ENCODE measurements around the gene LGALS4.
"Not testable (repeated sequence)": the region's sequence is repeated elsewhere in the genome, so short reads cannot be mapped to it uniquely, and the experiment has no call there.

LGALS4 gene

DNA sequence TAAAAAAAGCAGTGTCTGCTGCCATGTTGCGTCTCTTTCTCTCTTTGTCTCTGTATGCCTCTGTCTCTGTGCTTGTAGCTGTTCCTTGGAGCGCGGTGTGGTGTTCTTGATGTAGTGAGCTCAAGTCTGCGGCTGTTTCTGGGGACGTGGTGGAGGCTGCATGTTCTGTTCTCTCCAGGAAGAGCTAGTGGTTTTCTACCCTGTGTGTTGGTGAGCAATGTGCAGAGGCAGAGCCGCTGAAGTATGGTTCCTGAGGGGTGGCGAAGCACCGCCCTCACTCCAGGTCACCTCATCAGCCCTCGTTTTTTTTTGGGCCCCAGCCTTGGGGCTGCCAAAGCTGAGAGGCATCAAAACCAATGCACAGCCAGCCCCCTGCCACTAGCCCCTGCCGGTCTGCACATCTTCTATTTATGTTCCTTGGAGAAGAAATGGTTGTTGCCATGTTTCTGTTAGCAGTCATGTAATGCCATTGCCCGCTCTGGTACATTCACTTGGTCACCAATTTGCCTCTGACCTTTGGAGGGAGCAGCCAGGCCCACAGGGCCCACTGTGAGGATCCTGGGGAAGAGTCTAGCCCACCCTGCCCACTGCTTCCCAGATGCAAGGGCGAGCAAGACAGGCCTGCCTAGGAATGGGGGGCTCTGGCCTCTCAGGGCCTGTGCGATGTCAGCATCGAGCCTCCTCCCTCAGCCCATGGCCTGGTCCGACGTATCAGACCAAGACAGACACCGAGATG is 29.9 kb upstream of the LGALS4 start:
- DNase-seq (ENCODE audit: low spot score), result no peak

DNA sequence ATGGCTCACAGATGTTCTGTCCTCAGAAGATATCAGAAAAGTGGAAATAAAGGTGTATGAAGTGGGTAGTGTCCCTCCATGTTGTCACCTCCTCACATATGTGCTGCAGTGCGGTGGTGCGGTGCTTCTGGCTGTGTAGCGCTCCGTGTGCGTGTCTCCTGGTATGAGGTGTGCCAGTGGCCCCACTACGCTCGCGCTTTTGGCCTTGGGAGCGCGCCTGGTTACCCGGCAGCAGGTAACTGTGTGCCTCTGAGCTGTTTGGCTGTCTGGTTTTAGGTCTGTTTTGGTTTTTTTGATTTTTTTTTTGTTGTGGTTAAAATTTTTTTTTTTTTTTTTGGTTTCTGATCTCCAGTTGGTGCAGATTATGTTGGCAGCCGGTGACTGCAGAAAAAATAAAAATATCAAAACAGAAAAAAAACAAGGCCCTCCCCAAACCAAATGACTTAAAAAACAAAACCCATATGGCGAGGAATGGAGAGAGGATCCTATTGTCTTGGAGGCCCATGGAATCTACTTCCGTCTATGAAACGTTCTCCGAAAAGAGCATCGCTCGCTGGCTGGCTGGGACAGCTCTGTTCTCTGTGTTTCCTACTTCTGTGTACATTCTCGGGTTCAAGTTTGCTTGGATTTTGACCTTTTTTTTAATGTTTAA is 29.2 kb upstream of the LGALS4 start:
- no peak for DNase-seq (ENCODE audit: low spot score)

DNA sequence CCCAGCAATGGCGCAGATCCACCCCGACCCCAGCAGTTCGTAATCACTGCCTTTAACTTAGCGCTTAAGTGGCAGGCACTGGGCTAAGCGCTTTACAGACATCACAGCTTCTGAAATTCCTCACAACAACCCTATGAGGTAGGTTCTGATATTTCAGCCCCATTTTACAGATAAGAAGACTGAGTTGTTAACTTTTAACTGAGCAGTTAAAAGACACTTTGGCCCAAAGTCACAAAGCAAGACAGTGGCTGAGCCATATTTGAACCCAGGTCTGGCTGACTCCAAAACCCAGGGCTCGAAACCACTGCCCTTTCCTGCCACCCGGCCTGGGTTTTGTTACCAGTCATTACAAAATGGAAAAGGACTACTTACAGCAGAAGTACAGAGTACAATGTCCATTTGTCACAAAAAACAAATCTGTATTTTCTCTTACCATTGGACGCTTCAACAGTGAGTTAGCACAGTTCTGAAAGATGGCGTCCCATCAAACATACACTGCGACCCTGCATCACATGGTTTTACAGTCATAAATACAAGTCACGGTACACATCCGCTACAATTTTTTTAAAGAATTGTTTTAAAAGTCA is 28.5 kb upstream of the LGALS4 start:
- DNase-seq (ENCODE audit: low spot score), result no peak

DNA sequence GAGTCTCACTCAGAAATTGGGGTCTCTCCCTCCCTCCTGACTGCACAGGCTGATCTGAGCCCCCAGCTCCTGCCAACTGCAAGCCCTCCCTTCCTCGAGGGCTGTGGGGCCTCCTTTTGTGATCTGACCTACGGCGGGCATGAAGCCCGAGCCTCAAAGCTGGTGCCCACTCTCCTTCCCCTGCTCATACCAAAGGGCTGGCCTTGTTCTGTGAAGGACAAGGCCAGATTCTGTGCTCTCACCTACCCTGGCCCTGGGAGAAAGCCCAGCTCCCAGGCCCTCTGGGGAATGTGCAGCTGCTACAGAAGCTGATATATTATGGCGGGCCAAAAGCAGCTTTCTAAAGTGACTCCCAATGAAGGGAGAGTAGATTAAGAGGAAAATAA is 27.8 kb upstream of the LGALS4 start:
- no peak for DNase-seq (ENCODE audit: low spot score)

DNA sequence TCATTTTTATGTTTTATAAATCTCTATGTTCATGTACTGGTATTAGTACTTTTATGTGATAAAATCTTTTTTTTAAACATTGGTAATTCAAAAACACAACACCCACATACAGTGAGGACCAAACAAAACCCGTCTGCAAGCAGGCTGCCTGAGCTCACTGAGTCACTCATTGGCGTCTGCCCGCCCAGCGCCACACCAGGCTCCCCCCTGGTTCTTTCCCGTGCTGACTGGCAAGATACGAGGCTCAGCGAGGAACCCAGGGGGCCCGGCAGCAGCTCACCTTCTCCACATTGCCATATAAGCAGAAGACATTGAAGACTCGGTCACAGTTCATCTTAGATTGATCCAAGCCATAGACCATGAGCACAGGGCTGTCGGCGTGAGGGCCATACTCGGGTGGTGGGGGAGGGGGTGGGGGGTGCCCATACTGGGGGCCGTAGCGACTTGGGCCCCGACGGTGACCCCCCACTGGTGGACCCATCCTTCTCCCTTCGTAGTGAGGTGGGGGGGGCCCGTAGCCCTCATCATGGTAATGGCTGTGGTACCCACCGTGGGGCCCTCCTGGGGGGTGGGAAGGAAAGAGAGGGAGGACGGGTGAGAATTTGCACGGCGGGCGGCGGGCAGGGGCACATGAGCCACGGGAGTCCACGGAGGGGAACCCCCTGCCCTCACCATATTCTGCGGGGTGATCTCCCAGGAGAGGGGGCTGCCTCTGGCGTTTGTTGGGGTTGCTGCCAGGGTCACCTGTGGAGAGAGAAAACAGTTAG is 27.3 kb upstream of the LGALS4 start:
- no peak for DNase-seq (ENCODE audit: low spot score)

DNA sequence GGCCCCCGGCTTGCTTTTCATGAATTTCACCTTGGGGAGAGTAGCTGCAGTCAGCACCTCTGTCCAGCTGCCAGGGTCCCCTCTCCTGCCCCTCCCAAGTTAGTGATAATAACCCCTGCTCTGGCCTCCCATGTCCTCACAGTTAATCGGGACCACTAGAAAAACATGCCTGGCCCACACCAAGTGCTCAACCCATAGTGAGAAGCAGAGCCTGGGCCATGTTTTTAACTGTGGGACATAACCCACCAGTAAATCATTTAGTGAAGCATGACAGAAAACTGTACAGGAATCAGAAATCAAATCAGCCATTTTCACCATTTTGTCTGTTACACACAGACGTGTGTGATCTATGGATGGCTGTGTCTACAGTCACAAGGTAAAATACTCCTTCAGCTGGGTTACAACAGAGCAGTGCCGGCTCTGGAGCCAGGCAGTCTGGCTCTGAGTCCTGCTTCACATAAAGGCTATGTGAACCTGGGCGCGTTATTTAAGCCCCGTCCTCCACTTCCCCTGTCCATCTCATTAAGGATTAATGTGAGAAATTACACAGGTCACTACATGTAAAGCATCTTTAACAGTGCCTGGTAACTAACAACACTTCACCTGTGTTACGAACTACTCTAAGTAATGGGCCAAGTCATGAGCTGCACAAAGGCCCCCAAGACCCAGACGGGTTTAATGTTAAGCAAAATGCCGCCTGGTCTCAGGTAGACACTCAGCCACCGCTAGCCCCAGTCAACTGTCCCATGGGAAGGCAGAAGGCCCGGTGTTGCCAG is 26.4 kb upstream of the LGALS4 start:
- no peak for DNase-seq (ENCODE audit: low spot score)

DNA sequence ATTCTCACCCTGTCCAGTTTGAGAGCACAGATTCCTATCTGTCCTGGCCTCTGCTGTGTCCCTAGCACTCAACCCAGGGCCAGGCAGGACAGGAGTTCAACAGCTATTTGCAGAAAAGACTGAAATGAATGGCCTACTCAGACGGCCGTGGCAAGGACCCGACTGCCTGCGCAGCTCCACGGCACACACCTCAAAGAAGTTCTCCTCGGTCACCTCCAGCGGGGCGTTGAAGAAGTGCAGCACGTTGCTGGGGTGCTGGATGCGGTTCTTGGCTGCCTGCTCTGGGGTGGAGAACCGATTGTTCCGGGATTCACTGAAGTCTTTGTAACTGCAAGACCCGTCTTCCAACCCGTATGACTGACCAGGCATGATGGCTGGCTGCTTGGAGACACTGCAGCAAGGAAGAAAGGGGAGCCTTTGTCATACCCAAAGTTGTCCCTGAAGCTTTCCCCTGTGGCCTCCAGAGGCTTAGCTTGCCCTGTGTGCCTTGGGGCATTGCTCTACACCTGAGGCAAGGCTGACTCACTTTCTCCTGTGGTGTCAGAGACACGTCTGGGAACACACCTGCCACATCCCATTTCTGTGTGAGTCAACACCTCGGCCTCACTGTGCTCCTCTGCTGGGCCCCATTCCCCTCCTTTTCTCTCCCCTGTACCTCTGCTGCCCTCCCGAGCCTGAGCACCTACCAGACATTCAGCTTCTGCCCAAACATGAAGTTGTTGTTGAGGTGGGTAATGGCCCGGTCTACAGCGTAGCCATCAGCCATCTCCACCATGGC is 25.7 kb upstream of the LGALS4 start:
- no peak for DNase-seq (ENCODE audit: low spot score)

DNA sequence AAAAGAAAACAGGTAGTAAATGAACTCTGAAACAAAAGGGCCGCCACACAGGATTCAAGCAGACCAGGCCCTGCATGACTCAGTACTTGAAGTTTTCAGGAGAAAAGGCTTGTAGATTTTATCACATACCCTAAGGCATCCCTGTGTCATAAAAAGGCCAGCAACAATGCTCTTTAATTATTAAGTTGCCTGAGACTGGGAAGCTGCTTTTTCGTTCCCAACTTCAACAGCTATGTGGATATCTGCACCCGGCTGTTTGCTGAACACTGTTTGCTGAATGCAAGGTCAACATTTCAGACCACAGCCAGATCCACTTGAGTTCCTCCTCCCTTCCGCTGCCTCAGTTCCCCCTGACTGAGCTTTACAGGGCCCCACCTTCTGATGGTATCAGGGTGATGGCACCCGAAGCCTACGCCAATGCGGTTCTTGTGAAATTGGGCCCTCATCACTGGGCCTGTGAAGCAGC is 24.9 kb upstream of the LGALS4 start:
- no peak for DNase-seq (ENCODE audit: low spot score)

DNA sequence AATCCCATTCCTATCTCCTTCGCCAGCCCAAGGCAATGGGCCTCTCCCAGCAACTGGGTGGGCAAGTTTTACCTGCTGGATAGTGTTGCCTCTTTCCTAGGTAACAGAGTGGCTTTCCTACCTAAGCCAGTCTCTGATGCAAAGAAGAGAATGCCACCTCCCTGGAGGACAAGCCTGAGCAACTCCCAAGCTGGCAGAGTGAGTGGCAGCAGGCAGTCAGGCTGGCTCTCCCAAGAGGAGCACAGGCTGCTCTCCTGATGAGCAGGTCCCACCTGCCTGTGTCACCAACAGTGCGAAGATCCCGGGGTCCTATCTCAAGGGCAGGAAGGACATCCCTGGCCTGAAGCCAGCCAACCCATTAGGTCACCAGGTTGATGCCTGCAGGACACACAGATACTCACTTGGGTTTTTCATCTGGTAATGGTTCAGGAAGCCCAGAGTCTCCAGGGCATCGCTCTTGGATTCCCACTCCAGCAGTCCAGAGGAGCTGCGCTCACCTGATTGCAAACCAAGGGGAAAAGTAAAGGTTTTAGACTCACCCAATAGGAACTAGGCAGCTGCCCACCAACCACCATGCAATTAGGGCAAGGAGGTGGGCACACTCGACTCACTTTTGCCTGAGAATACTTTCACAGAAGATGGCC is 24.4 kb upstream of the LGALS4 start:
- DNase-seq (ENCODE audit: low spot score), result no peak

DNA sequence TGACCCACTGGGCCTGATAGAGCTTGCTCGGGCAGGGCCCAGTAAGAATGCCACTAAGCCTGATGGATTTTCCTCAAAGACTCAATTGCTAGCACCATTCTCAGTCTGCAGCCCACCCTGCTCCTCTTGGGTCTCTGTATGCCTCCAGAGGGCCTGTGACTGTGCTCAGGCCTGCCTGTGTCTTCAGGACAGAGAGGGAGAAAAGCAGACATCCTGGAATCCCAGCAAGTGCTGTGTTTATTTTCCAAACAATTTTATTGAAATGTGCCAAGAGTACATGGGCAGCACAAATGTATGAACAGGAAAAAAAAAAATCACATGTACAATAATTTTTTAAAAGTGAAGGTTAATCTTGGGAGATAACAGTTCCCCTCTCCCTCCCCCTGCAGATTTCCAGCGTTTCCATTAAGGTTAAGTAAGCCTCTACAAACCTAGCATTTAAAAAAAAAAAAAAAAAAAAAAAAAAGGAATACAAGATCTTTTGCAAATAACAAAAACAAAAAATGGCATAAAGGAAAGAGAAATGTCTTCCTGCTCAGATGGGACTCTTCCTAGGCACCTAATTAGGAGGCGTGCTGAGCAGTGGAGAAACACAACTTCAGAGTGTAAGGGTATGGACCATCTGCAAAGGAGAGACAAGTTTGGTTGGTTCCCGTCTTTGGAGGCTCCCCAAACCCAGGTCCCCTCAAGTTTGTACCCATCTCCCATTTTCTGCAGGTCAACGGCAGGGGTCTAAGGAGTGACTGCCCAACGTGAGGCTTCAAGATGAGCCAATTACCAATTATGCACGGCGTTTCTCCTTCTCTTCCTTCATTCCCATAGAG is 23.6 kb upstream of the LGALS4 start:
- DNase-seq (ENCODE audit: low spot score), result no peak

DNA sequence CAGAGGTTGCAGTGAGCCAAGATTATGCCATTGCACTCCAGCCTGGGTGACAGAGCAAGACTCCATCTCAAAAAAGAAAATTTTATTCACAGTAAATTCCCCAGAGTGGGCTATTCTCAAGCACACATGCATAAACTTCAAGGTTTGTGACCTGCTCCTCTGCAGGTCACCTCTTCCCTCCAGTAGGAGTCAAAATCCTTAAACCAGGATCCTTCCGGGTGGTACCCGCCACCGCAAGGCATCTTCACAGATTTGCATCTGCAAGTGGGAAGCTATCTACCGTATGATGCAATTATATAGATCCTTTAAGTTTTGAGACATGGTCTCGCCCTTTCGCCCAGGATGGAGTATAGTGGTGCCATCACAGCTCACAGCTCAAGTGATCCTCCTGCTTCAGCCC is 21.8 kb upstream of the LGALS4 start:
- DNase-seq (ENCODE audit: low spot score), result no peak

DNA sequence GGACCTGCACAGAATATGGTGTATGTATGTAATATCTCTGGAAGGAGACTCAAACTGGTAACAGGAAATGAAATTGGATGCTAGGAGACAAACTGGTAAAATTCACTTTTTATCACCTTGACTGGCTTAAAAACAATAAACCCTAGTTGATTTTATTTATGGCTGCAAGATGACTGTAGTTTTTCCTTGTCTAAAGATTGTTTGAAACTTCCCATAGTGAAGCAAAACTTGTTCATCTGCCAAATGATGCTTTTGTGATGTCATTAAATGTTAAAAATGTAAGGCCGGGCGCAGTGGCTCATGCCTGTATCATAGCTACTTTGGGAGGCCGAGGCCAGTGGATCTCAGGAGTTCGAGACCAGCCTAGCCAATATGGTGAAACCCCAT is 21.4 kb upstream of the LGALS4 start:
- no peak for DNase-seq (ENCODE audit: low spot score)

DNA sequence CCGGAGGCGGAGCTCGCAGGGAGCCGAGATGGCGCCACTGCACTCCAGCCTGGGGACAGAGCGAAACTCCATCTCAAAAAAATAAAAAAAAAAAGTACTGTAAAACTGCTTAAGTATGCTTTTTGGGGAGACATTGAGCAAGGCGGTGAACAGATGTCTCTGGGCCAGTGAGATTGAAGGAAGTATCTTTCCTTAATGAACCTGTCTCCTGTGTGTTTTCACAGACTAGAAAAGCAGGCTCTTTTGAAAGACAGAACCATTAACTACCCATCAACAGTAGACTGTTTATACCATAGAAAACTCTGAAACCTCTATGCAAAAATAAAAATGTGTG is 20.3 kb upstream of the LGALS4 start:
- no peak for DNase-seq (ENCODE audit: low spot score)

DNA sequence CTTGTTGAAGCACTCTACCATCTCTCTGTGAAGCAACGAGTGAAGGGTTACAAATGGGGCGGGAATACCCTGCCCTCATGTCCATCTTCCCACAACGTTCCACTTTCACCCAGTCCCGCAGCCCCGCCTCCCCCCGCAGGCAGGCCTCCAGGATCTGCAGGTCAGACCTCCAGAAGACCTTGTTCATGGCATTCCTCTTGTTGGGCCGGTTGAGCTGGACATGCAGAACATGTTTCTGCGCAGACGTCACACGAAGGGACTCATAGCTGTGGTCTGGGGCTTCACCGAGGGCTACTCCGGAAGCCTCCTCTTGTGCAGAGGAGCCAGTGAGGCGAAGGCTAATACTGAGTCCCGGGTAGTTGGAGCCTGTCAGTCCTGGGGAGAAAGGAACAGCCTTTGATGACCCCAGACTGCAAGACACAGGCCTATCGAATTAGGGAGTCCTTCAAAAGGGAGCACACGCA is 18.4 kb upstream of the LGALS4 start:
- DNase-seq (ENCODE audit: low spot score), result no peak

DNA sequence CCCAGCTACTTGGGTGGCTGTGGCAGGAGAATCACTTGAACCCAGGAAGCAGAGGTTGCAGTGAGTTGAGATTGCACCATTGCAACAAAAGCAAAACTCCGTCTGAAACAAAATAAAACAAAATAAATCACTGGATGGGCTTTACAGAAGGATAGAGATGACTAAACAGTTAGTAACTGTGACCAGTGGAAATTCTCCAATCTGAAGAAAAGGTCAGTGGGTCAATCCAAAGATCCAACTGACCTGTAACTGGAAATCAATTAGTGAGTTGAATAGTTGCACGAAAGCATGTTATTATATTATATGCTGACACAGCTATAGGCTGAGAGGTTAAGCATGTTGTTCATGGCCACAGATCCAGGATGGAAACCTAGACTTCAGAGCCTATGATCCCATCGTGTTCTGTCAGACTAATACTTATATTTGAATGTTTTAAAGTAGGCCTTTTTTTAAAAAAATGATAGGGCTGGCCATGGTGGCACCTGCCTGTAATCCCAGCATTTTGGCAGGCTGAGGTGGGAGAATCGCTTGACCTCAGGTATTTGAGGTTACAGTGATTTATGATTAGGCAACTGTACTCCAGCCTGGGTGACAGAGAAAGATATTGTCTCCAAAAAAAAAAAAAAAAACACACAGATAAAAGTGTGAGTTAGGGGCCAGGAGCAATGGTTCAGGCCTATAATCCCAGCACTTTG is 17.4 kb upstream of the LGALS4 start:
- DNase-seq (ENCODE audit: low spot score), result no peak

DNA sequence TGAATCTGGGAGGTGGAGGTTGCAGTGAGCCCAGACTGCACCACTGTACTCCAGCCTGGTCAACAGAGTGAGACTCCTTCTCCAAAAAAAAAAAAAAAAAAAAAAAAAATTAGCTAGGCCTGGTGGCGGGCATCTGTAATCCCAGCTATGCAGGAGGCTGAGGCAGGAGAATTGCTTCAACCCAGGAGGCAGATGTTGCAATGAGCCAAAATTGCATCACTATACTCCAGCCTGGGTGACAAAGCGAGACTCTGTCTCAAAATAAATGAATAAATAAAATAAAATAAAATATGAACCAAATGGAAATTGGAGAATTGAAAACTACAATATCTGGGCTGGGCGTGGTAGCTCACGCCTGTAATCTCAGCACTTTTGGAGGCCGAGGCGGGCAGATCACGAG is 16.5 kb upstream of the LGALS4 start:
- DNase-seq (ENCODE audit: low spot score), result not testable (repeated sequence)

DNA sequence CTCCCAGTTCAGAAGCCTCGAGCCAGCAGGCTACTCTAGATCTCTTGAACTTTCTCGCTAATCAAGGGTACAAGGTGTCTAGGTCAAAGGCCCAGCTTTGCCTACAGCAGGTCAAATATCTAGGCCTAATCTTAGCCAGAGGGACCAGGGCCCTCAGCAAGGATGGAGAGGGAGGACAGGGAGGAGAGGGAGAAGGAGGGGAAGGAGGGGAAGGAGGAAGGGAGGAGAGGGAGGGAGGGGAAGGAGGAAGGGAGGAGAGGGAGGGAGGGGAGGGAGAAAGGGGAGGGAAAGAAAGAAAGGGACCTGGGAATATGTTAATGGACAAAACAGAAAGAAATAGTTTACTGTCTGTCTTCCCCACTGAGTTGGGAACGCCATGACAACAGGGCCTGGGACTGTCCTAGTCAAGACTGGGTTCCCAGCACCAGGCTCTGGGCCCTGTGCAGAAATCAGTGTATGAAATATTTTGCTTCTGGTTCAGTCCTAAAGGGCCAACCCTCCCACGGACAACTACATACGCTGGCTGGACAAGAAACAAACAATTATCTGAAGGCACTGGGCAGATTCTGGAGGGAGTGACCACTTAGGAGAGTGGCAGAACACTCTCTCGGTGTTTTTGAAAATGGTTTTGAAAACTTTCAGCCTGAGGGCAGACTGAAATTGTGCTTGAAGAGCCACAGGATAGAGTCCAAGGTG is 14.3 kb upstream of the LGALS4 start:
- no peak for DNase-seq (ENCODE audit: low spot score)

DNA sequence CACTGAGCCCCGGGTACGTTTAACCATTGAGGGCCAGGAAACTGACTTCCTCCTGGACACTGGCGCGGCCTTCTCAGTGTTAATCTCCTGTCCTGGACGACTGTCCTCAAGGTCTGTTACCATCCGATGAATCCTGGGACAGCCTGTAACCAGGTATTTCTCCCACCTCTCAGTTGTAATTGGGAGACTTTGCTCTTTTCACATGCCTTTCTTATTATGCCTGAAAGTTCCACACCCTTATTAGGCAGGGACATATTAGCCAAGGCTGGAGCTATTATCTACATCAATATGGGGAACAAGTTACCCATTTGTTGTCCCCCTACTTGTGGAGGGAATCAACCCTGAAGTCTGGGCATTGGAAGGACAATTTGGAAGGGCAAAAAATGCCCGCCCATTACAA is 13.2 kb upstream of the LGALS4 start:
- DNase-seq (ENCODE audit: low spot score), result not testable (repeated sequence)

Measured in putamen (tissue), 1 donor.